ENCODE data around the gene TNPO3.

TNPO3 gene

DNA sequence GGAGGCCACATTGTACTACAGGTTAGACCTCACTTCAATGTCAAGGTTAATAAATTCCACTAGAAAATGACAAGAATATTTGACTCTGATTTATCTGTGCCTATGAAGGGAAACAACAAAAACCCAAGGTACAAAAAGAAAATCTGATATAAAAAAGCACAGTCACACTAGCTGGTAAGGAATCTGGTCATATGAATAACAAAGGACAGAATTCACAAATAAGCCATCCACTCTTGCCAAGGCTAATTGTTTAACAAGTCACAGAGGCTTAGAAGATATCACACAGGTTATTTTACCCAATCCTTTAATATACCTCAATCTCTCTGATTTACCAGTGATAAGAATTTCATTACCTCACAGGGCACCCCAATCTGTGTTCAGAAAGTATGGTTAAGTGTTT, 69.3 kb downstream of the TNPO3 start:
- TF ChIP-seq POLR2A (IDR thresholded peaks at IDR 0.05; ENCODE audit: extremely low read depth, insufficient read length) (no peak), MYC (IDR thresholded peaks at IDR 0.05; ENCODE audit: low read depth, low read length) (no peak)
- TF ChIP-seq, protein P1, sequence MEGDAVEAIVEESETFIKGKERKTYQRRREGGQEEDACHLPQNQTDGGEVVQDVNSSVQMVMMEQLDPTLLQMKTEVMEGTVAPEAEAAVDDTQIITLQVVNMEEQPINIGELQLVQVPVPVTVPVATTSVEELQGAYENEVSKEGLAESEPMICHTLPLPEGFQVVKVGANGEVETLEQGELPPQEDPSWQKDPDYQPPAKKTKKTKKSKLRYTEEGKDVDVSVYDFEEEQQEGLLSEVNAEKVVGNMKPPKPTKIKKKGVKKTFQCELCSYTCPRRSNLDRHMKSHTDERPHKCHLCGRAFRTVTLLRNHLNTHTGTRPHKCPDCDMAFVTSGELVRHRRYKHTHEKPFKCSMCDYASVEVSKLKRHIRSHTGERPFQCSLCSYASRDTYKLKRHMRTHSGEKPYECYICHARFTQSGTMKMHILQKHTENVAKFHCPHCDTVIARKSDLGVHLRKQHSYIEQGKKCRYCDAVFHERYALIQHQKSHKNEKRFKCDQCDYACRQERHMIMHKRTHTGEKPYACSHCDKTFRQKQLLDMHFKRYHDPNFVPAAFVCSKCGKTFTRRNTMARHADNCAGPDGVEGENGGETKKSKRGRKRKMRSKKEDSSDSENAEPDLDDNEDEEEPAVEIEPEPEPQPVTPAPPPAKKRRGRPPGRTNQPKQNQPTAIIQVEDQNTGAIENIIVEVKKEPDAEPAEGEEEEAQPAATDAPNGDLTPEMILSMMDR (IDR thresholded peaks at IDR 0.05; ENCODE audit: low read depth, low read length), result no peak
- TF ChIP-seq, protein P2, sequence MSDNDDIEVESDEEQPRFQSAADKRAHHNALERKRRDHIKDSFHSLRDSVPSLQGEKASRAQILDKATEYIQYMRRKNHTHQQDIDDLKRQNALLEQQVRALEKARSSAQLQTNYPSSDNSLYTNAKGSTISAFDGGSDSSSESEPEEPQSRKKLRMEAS (IDR thresholded peaks at IDR 0.05; ENCODE audit: low read depth, low read length), result no peak
- DNase-seq (ENCODE audit: low read depth), result no peak
- no peak overlapping the region for H3K4me3 ChIP-seq (ENCODE audit: low read depth, low read length)

DNA sequence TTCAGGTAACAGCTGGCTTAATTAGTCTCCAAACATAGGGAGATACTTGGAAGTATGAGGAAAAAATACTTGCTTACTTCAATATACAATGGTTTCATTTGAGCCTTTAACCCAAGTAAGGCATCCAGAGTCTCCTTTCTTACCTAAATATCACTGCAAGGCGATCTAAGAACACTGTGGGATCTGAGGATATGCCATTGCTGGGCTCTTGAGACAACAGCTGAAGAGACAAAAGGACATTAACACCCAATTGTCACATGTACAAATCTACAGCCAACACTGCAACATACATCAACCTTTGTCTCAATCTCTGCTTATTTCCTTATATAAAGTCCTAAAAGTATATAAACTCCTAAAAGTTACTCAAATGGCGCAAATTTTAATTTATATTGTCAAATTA, 72.8 kb downstream of the TNPO3 start:
- H3K4me3 ChIP-seq (ENCODE audit: low read depth, low read length), result no peak overlapping the region
- TF ChIP-seq POLR2A (IDR thresholded peaks at IDR 0.05; ENCODE audit: extremely low read depth, insufficient read length) (no peak), MYC (IDR thresholded peaks at IDR 0.05; ENCODE audit: low read depth, low read length) (no peak)
- TF ChIP-seq, protein P1 (IDR thresholded peaks at IDR 0.05; ENCODE audit: low read depth, low read length), result no peak
- TF ChIP-seq, protein P2 (IDR thresholded peaks at IDR 0.05; ENCODE audit: low read depth, low read length), result no peak
- no peak for DNase-seq (ENCODE audit: low read depth)

DNA sequence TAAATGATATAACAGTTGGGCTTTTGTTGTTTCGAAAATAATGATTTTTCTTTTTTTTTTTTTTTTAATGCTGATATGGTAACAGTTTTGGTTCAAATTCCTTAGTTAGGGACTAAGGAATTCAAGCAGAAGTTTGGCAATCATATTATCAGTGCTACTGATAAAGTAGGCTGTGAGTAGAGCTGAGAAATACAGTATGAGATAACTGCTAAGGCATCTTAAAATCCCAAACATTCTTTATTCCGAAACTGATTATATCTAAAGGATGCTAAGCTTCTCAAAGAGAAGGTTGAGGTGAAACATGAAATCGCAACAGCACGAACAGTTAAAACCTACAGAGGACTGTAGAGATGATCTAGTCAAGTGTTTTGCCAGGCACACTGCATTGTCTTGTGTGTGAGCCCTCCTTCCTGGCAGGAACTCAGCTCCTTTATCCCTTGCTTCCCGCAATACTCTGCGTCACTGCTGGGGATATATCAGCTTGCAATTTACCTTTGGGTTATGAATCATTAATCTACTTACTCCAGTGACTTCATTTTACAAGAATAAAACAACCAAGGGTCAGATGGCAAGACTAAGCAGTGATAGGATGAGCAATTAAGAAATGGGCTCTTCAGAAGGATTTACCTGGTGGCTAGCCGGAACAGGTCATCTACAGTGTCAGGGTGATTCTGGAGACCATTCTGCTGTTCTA, 80.5 kb downstream of the TNPO3 start:
- no peak overlapping the region for H3K4me3 ChIP-seq (ENCODE audit: low read depth, low read length)
- TF ChIP-seq, protein P1 (IDR thresholded peaks at IDR 0.05; ENCODE audit: low read depth, low read length), result no peak
- TF ChIP-seq, protein P2 (IDR thresholded peaks at IDR 0.05; ENCODE audit: low read depth, low read length), result no peak
- DNase-seq (ENCODE audit: low read depth), result no peak

DNA sequence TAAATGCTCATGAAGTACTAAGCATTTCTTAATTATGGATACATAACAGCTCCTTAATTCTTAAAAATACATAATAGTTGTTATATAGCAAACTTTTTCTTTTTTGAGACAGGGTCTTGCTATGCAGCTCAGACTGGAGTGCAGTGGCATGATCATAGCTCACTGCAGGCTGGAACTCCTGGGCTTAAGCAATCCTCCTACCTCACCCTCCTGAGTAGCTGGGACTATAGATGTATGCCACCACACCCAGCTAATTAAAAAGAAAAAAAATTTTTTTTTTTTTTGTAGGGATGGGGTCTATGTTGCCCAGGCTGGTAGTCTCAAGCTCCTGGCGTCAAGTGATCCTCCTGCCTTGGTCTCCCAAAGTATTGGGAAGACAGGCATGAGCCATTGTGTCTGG, 86.3 kb downstream of the TNPO3 start:
- no peak for DNase-seq (ENCODE audit: low read depth)
- TF ChIP-seq MYC (IDR thresholded peaks at IDR 0.05; ENCODE audit: low read depth, low read length) (no peak), POLR2A (IDR thresholded peaks at IDR 0.05; ENCODE audit: extremely low read depth, insufficient read length) (no peak)
- TF ChIP-seq, protein P2 (IDR thresholded peaks at IDR 0.05; ENCODE audit: low read depth, low read length), result no peak
- no peak overlapping the region for H3K4me3 ChIP-seq (ENCODE audit: low read depth, low read length)

DNA sequence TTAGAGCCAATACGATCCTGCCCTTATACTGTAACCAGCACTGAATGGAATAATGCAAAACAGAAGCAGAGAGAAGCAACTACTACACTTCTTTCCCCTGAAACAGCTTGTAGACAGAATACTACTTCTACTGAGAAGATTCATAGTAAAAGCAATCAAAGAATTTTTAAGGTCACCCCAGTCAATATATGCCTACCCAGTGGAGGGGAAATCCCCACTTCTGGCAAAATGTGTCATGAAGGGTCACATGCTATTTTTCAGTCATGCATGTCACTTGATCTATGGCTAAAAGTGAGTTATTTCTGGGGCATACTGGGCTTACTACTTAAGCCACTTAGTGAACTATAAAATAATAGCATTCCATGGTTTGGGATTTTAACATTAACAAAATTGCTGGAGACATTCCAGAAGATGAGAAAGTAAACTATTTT, 91.6 kb downstream of the TNPO3 start:
- DNase-seq (ENCODE audit: low read depth), result no peak
- no peak overlapping the region for H3K4me3 ChIP-seq (ENCODE audit: low read depth, low read length)
- TF ChIP-seq, protein P1 (IDR thresholded peaks at IDR 0.05; ENCODE audit: low read depth, low read length), result no peak
- TF ChIP-seq, protein P2 (IDR thresholded peaks at IDR 0.05; ENCODE audit: low read depth, low read length), result no peak
- TF ChIP-seq MYC (IDR thresholded peaks at IDR 0.05; ENCODE audit: low read depth, low read length), result no peak
- TF ChIP-seq POLR2A (IDR thresholded peaks at IDR 0.05; ENCODE audit: extremely low read depth, insufficient read length), result no peak

- DNase-seq (ENCODE audit: low read depth), result no peak
- no peak overlapping the region for H3K4me3 ChIP-seq (ENCODE audit: low read depth, low read length)
- TF ChIP-seq POLR2A (IDR thresholded peaks at IDR 0.05; ENCODE audit: extremely low read depth, insufficient read length) (no peak), MYC (IDR thresholded peaks at IDR 0.05; ENCODE audit: low read depth, low read length) (no peak)
- TF ChIP-seq, protein P1 (IDR thresholded peaks at IDR 0.05; ENCODE audit: low read depth, low read length), result no peak
- TF ChIP-seq, protein P2 (IDR thresholded peaks at IDR 0.05; ENCODE audit: low read depth, low read length), result no peak
Observed at GRCh38 chr7:128962899-128963298, 92.0 kb downstream of the TNPO3 start.
